Measurements from ENCODE around the gene ODAD3. TPM values are rescaled to one million over a fixed set of nuclear protein-coding genes. Genes with fewer than 3 reads are reported as not detected.
A peak's percentile ranks its signal among the peaks of the same experiment; 100 is the strongest.

The ODAD3 gene
- total and polyA plus RNA-seq, 10 of the 15 experiments (the other 5 are each of a cell fraction or from before 2014, with no cell fraction given) = 0.11 to 0.39 (median 0.28) TPM; not detected in 7

DNA sequence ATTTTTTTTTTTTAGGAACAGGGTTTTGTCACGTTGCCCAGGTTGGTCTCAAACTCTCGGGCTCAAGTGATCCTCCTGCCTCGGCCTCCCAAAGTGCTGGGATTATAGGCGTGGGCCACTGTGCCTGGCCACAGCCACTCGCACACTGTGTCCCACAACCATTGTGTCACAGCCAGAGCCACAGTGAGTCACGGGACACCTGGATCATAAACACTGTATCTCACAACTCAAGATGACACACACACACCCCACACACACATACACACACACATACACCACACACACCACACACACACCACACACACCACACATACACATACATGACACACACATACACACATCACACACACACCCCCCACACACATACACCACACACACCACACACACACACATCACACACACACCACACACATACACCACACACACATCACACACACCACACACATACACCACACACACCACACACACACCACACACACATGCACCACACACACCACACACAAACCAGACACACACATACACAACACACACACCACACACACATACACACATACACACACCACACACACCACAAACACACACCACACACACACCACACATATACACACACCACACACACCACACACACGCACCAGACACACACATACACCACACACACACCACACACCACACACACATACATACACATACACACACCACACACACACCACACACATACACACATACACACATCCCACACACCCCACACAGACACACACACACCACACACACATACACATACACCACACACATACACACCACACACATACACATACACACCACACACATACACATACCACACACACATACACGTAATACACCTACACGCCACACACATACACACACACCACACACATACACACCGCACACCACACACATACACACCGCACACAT, 29.7 kb upstream of the ODAD3 start:
- POLR2A ChIA-PET = interaction anchor here (0.6 kb wide), 1 partner anchor 10 kb away, joined by 4 read pairs; no protein-coding TSS in a partner anchor
- intact Hi-C loops (cut with micrococcal nuclease; ENCODE audit: unreplicated experiment) = no loop called here
- WGBS (ENCODE audit: insufficient coverage, insufficient replicate concordance, low lambda C conversion rate, missing lambda C conversion rate) = 58% methylated on average over 11 of the region's 11 CpGs
- no peaks in the 10 kb centered on the region for H3K27me3 ChIP-seq (replicated peaks in 1 of 2; ENCODE audit: control insufficient read depth in 2 of 2, insufficient read depth in 2 of 2, low read length in 1 of 2)
- in situ Hi-C loops (cut with MboI) = no loop called here
- H2AFZ ChIP-seq (ENCODE audit: control insufficient read depth, low read depth, low read length) = no peak overlapping the region
- no peaks in the 10 kb centered on the region for H3K9me3 ChIP-seq (replicated peaks; ENCODE audit: control insufficient read depth, insufficient read depth, low read length)
- no peaks in the 10 kb centered on the region for H3K79me2 ChIP-seq (ENCODE audit: control insufficient read depth, insufficient read depth, low read length)
- DNase-seq (ENCODE audit: low read depth, low spot score) (no peak), ATAC-seq (no peak), FAIRE-seq (peak; percentile 83)
- no peaks in the 10 kb centered on the region; the same call in 1 of the 2 replicates for H3K4me1 ChIP-seq (ENCODE audit: control insufficient read depth, insufficient read depth, low read length)
- H3K4me3 ChIP-seq = no peak overlapping the region
- BruUV-seq (replicated peaks) = no TSS peak
- no peaks in the 10 kb centered on the region for H4K20me1 ChIP-seq (ENCODE audit: control insufficient read depth, insufficient read depth)
- H3K4me2 ChIP-seq (ENCODE audit: control insufficient read depth, insufficient read depth) = no peak overlapping the region
- RAD21 ChIA-PET (ENCODE audit: unreplicated experiment) = no interaction called here
- no peaks in the 10 kb centered on the region for H3K36me3 ChIP-seq (ENCODE audit: control insufficient read depth in 2 of 2, insufficient read depth in 2 of 2, low read length in 1 of 2)
- CTCF ChIA-PET = no interaction called here
- SMC1A ChIA-PET (ENCODE audit: uncharacterized antibody, unreplicated experiment) = no interaction called here
- no peak overlapping the region for H3K9ac ChIP-seq (ENCODE audit: control insufficient read depth, insufficient read depth, low read length)
- no peak for TF ChIP-seq RBBP5 (conservative IDR thresholded peaks at IDR 0.05)
- TF ChIP-seq IKZF1 (conservative IDR thresholded peaks at IDR 0.05) = no peak
- peak; percentile 61; the same call in 1 of the 2 replicates for TF ChIP-seq HDGF (IDR thresholded peaks at IDR 0.05)
- TF ChIP-seq, protein P1, sequence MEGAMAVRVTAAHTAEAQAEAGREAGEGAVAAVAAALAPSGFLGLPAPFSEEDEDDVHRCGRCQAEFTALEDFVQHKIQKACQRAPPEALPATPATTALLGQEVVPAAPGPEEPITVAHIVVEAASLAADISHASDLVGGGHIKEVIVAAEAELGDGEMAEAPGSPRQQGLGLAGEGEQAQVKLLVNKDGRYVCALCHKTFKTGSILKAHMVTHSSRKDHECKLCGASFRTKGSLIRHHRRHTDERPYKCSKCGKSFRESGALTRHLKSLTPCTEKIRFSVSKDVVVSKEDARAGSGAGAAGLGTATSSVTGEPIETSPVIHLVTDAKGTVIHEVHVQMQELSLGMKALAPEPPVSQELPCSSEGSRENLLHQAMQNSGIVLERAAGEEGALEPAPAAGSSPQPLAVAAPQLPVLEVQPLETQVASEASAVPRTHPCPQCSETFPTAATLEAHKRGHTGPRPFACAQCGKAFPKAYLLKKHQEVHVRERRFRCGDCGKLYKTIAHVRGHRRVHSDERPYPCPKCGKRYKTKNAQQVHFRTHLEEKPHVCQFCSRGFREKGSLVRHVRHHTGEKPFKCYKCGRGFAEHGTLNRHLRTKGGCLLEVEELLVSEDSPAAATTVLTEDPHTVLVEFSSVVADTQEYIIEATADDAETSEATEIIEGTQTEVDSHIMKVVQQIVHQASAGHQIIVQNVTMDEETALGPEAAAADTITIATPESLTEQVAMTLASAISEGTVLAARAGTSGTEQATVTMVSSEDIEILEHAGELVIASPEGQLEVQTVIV (IDR thresholded peaks at IDR 0.05; ENCODE audit: borderline replicate concordance, partially characterized antibody) = peak; percentile 12
- TF ChIP-seq FOS (IDR thresholded peaks at IDR 0.05; ENCODE audit: borderline replicate concordance, extremely low read depth, insufficient read length) = no peak
- TF ChIP-seq POLR2AphosphoS2 (IDR thresholded peaks at IDR 0.05; ENCODE audit: low read depth, low read length) = no peak
- TF ChIP-seq, protein P2, sequence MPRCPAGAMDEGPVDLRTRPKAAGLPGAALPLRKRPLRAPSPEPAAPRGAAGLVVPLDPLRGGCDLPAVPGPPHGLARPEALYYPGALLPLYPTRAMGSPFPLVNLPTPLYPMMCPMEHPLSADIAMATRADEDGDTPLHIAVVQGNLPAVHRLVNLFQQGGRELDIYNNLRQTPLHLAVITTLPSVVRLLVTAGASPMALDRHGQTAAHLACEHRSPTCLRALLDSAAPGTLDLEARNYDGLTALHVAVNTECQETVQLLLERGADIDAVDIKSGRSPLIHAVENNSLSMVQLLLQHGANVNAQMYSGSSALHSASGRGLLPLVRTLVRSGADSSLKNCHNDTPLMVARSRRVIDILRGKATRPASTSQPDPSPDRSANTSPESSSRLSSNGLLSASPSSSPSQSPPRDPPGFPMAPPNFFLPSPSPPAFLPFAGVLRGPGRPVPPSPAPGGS (IDR thresholded peaks at IDR 0.05; ENCODE audit: borderline replicate concordance, insufficient read depth, low read depth, low read length, poor library complexity, severe bottlenecking) = peak; percentile 93
- peak; percentile 24; the same call in 1 of the 2 replicates for TF ChIP-seq TCF3 (IDR thresholded peaks at IDR 0.05; ENCODE audit: borderline replicate concordance, insufficient read depth, low read depth, low read length)
- TF ChIP-seq NBN (IDR thresholded peaks at IDR 0.05) = 0 out of 2 replicates have a peak, but pooled peaks have one; percentile 49
- no peak overlapping the region for H3K27ac ChIP-seq (ENCODE audit: control insufficient read depth, insufficient read depth)

All from GM12878 (cell line).